ENCODE data around the gene GALNT17. TPM values are rescaled to one million over a fixed set of nuclear protein-coding genes. Genes with fewer than 3 reads are reported as not detected.

Gene GALNT17
- total RNA-seq, 1 experiment from 2014 or later: not detected

DNA sequence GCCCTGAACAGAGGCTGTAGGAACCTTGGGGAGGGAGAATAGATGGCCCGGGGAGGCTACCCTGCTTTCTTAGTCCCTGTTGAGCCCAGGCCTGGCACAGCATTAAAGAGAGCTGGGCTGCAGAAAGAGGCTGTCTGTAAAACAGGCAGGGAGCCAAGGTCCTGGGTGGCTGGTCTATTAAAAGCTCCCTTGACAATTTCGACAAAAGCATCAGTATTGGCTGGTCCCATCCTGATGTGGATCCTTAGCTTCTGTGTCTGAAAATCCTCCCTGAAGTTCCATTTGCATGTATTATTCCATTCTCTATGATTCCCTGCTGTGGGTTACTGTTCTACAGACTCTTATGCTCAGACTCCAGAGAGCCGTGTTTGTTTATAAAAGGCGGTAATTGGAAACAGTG is 158.5 kb downstream of the GALNT17 start:
- intact Hi-C loops (cut with micrococcal nuclease; ENCODE audit: unreplicated experiment): no loop called here
- TF ChIP-seq CTCF (conservative IDR thresholded peaks at IDR 0.05; ENCODE audit: low read depth, low read length) (no peak), EZH2 (IDR thresholded peaks at IDR 0.05; ENCODE audit: borderline replicate concordance, low read depth, low read length, poor library complexity, severe bottlenecking) (no peak)
- POLR2A ChIA-PET (ENCODE audit: low non-redundant PET): no interaction called here
- no peaks in the 10 kb centered on the region for H3K27me3 ChIP-seq (replicated peaks; ENCODE audit: insufficient read depth, low read depth, low read length, poor library complexity)
- H3K9me3 ChIP-seq (ENCODE audit: low read depth, low read length, poor library complexity, severe bottlenecking): peaks cover 4% of the 10 kb centered on the region
- no peak overlapping the region for H3K27ac ChIP-seq (ENCODE audit: low read depth, low read length, poor library complexity, severe bottlenecking)
- CTCF ChIA-PET: no interaction called here
- no peak overlapping the region for H3K4me3 ChIP-seq (ENCODE audit: low read depth, low read length, poor library complexity, severe bottlenecking)
- no peak for DNase-seq (ENCODE audit: low spot score)
- BruUV-seq (replicated peaks): no TSS peak
- no peaks in the 10 kb centered on the region for H3K4me1 ChIP-seq (ENCODE audit: insufficient read depth, low read length, poor library complexity, severe bottlenecking)
- H3K36me3 ChIP-seq (ENCODE audit: insufficient read depth, low read length, poor library complexity, severe bottlenecking): no peaks in the 10 kb centered on the region

- CTCF ChIA-PET: no interaction called here
- no peaks in the 10 kb centered on the region for H3K27me3 ChIP-seq (replicated peaks; ENCODE audit: insufficient read depth, low read depth, low read length, poor library complexity)
- TF ChIP-seq CTCF (conservative IDR thresholded peaks at IDR 0.05; ENCODE audit: low read depth, low read length): no peak
- no peak for TF ChIP-seq EZH2 (IDR thresholded peaks at IDR 0.05; ENCODE audit: borderline replicate concordance, low read depth, low read length, poor library complexity, severe bottlenecking)
- no peak overlapping the region for H3K27ac ChIP-seq (ENCODE audit: low read depth, low read length, poor library complexity, severe bottlenecking)
- intact Hi-C loops (cut with micrococcal nuclease; ENCODE audit: unreplicated experiment): no loop called here
- BruUV-seq (replicated peaks): no TSS peak
- no peaks in the 10 kb centered on the region for H3K4me1 ChIP-seq (ENCODE audit: insufficient read depth, low read length, poor library complexity, severe bottlenecking)
- DNase-seq (ENCODE audit: low spot score): no peak
- POLR2A ChIA-PET (ENCODE audit: low non-redundant PET): no interaction called here
- no peaks in the 10 kb centered on the region for H3K36me3 ChIP-seq (ENCODE audit: insufficient read depth, low read length, poor library complexity, severe bottlenecking)
- peaks cover 11% of the 10 kb centered on the region for H3K9me3 ChIP-seq (ENCODE audit: low read depth, low read length, poor library complexity, severe bottlenecking)
- H3K4me3 ChIP-seq (ENCODE audit: low read depth, low read length, poor library complexity, severe bottlenecking): no peak overlapping the region
Measured at GRCh38 chr7:71298378-71298777, 166.4 kb downstream of the GALNT17 start.

DNA sequence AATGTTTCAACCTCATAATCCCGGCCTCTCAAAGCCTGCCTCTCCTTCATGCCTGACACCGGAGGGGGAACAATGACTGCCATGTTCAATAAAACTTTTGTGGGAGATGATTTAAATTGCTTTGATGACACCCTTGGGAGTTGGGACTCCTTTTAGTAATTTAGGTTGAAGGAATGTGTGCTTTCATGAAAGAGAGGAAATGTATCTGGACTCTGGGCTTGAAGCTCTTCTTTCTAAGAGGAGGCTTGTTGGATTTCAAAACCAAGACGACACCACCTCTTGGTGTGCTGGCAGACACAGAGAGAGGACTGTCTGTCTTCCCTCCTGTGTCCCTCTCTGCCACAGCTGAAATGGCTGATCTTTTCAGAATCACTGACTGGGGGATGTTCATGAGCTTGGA is 168.1 kb downstream of the GALNT17 start:
- Histone ChIP-seq H3K27ac (ENCODE audit: low read depth, low read length, poor library complexity, severe bottlenecking) (no peak overlapping the region), H3K9me3 (ENCODE audit: low read depth, low read length, poor library complexity, severe bottlenecking) (peaks cover 13% of the 10 kb centered on the region), H3K36me3 (ENCODE audit: insufficient read depth, low read length, poor library complexity, severe bottlenecking) (no peaks in the 10 kb centered on the region), H3K4me1 (ENCODE audit: insufficient read depth, low read length, poor library complexity, severe bottlenecking) (no peaks in the 10 kb centered on the region), H3K27me3 (replicated peaks; ENCODE audit: insufficient read depth, low read depth, low read length, poor library complexity) (no peaks in the 10 kb centered on the region), H3K4me3 (ENCODE audit: low read depth, low read length, poor library complexity, severe bottlenecking) (no peak overlapping the region)
- no peak for DNase-seq (ENCODE audit: low spot score)
- BruUV-seq (replicated peaks): no TSS peak
- ChIA-PET CTCF (no interaction called here), POLR2A (ENCODE audit: low non-redundant PET) (no interaction called here)
- intact Hi-C loops (cut with micrococcal nuclease; ENCODE audit: unreplicated experiment): no loop called here
- TF ChIP-seq CTCF (conservative IDR thresholded peaks at IDR 0.05; ENCODE audit: low read depth, low read length) (no peak), EZH2 (IDR thresholded peaks at IDR 0.05; ENCODE audit: borderline replicate concordance, low read depth, low read length, poor library complexity, severe bottlenecking) (no peak)

All from A673 (cell line).